ENCODE results near the gene ARID4B.
"Not testable (repeated sequence)": the region's sequence is repeated elsewhere in the genome, so short reads cannot be mapped to it uniquely, and the experiment has no call there.

ARID4B gene

DNA sequence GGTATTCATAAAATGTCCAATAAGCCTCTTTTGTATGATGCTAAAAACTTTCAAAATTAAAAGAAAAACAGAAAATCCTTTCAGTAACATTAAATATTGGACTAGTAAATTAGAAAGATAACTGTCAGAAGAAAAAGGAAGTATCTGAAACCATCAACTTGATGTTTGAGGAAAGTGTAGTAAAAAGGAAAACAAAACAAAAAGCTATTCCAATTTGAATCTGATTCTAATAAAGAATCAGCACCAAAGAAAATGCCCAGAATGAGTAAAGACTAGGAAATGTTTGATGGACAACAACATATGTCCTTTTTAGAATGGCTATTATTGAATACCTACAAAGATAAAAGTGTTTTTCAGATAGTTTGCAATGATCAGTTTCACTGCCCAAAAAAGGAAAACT, 87.0 kb downstream of the ARID4B start:
- Histone ChIP-seq H3K27ac (ENCODE audit: low read length) (no peak overlapping the region), H3K4me3 (ENCODE audit: low read length) (no peak overlapping the region), H3K9ac (ENCODE audit: low read depth, low read length) (no peak overlapping the region), H3K27me3 (ENCODE audit: insufficient read depth, low read length) (no peaks in the 10 kb centered on the region), H3K4me1 (ENCODE audit: insufficient read depth, low read length) (no peaks in the 10 kb centered on the region), H3K36me3 (ENCODE audit: insufficient read depth, low read depth, low read length) (peaks cover 58% of the 10 kb centered on the region), H3K9me3 (ENCODE audit: insufficient read depth, low read depth, low read length) (no peaks in the 10 kb centered on the region)

DNA sequence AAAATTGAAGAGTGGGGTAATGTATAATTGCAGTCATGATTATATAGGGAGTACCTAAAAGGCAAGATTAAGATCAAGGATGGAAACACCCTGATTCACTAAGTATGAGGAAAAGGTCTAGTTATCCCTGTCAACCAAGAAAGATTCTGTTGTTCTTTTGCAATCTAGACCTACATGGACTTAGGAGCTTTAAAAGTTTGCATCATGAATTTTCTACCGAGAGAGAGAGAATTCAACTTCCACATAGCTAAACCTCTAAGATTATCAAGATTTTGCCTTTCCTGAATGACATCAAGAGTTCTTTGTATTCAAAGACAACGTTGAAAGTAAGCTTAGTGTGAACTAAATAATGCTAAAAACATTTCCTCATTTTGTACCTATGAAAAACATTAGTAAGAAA, 88.1 kb downstream of the ARID4B start:
- H3K4me1 ChIP-seq (ENCODE audit: insufficient read depth, low read length) = no peaks in the 10 kb centered on the region
- no peaks in the 10 kb centered on the region for H3K27me3 ChIP-seq (ENCODE audit: insufficient read depth, low read length)
- H3K9me3 ChIP-seq (ENCODE audit: insufficient read depth, low read depth, low read length) = no peaks in the 10 kb centered on the region
- H3K9ac ChIP-seq (ENCODE audit: low read depth, low read length) = no peak overlapping the region
- H3K36me3 ChIP-seq (ENCODE audit: insufficient read depth, low read depth, low read length) = peaks cover 55% of the 10 kb centered on the region
- no peak overlapping the region for H3K27ac ChIP-seq (ENCODE audit: low read length)
- no peak overlapping the region for H3K4me3 ChIP-seq (ENCODE audit: low read length)

DNA sequence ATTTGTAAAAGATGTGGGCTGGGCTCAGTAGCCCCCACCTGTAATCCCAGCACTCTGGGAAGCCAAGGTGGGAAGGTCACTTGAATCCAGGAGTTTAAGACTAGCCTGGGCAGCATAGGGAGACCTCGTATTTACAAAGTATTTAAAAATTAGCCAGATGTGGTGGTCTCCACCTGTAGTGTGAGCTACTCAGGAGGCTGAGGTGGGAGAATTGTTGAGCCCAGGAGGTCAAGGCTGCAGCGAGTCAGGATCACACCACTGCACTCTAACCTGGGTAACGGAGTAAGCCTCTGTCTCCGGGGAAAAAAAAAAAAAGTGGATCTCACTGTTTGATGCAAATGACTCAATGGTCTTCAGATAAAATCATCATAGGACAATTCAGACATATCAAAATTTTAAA, 89.4 kb downstream of the ARID4B start:
- Histone ChIP-seq H3K9me3 (ENCODE audit: insufficient read depth, low read depth, low read length) (no peaks in the 10 kb centered on the region), H3K4me3 (ENCODE audit: low read length) (no peak overlapping the region), H3K27ac (ENCODE audit: low read length) (no peak overlapping the region), H3K36me3 (ENCODE audit: insufficient read depth, low read depth, low read length) (peaks cover 55% of the 10 kb centered on the region), H3K9ac (ENCODE audit: low read depth, low read length) (no peak overlapping the region), H3K27me3 (ENCODE audit: insufficient read depth, low read length) (no peaks in the 10 kb centered on the region), H3K4me1 (ENCODE audit: insufficient read depth, low read length) (no peaks in the 10 kb centered on the region)

GRCh38 chr1:235236128-235236527, 91.9 kb downstream of the ARID4B start:
- H3K9me3 ChIP-seq (ENCODE audit: insufficient read depth, low read depth, low read length) = no peaks in the 10 kb centered on the region

GRCh38 chr1:235229868-235230267, 98.1 kb downstream of the ARID4B start:
- H3K36me3 ChIP-seq (ENCODE audit: insufficient read depth, low read depth, low read length) = peaks cover 69% of the 10 kb centered on the region
- no peaks in the 10 kb centered on the region for H3K9me3 ChIP-seq (ENCODE audit: insufficient read depth, low read depth, low read length)
- no peaks in the 10 kb centered on the region for H3K4me1 ChIP-seq (ENCODE audit: insufficient read depth, low read length)
- H3K27me3 ChIP-seq (ENCODE audit: insufficient read depth, low read length) = no peaks in the 10 kb centered on the region
- H3K27ac ChIP-seq (ENCODE audit: low read length) = no peak overlapping the region
- H3K9ac ChIP-seq (ENCODE audit: low read depth, low read length) = no peak overlapping the region
- H3K4me3 ChIP-seq (ENCODE audit: low read length) = no peak overlapping the region

More at GRCh38 chr1:235236128-235236527, 91.9 kb downstream of the ARID4B start:
- peaks cover 63% of the 10 kb centered on the region for H3K36me3 ChIP-seq (ENCODE audit: insufficient read depth, low read depth, low read length)
- no peaks in the 10 kb centered on the region for H3K4me1 ChIP-seq (ENCODE audit: insufficient read depth, low read length)
- H3K4me3 ChIP-seq (ENCODE audit: low read length) = no peak overlapping the region
- H3K9ac ChIP-seq (ENCODE audit: low read depth, low read length) = no peak overlapping the region
- H3K27me3 ChIP-seq (ENCODE audit: insufficient read depth, low read length) = no peaks in the 10 kb centered on the region
- H3K27ac ChIP-seq (ENCODE audit: low read length) = no peak overlapping the region

DNA sequence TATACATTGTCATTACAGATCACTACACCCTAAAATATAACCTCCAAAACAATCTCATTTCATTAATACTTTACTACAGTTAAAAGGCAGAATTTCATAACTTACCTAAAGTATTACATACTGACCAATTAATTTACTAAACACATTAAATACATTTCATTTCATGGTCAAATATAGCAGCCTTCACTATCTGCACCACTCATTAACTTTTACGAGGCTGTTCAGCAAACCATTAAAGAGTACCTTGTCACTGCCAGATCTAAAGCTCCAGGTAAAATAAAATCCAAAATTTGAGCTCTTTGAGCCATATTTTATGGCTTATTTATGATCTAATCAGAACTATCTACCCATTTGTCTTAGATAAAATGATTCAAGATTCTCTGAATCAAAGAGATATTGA, 100.6 kb downstream of the ARID4B start:
- Histone ChIP-seq H3K4me3 (ENCODE audit: low read length) (no peak overlapping the region), H3K27me3 (ENCODE audit: insufficient read depth, low read length) (no peaks in the 10 kb centered on the region), H3K9ac (ENCODE audit: low read depth, low read length) (no peak overlapping the region), H3K27ac (ENCODE audit: low read length) (no peak overlapping the region), H3K36me3 (ENCODE audit: insufficient read depth, low read depth, low read length) (peaks cover 81% of the 10 kb centered on the region), H3K4me1 (ENCODE audit: insufficient read depth, low read length) (no peaks in the 10 kb centered on the region), H3K9me3 (ENCODE audit: insufficient read depth, low read depth, low read length) (no peaks in the 10 kb centered on the region)

DNA sequence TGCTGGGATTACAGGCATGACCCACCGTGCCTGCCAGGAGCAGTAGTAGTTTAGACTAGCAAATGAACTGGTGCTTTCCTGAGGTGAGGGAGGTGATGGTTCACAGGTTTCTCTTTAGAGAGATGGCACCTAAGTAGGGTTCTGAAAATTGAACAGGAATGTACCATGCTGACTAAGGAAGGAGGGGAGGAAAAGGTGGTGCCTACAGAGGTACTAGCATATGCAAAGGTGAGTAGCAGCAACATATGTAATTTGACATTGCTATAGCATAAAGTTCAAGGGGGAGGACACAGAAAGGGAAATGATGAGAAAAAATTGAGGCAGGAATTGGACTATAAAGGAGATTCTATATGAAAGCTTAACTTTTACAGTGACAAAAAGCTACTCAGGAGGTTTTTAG, 101.0 kb downstream of the ARID4B start:
- Histone ChIP-seq H3K27ac (ENCODE audit: low read length) (no peak overlapping the region), H3K4me1 (ENCODE audit: insufficient read depth, low read length) (no peaks in the 10 kb centered on the region), H3K27me3 (ENCODE audit: insufficient read depth, low read length) (no peaks in the 10 kb centered on the region), H3K36me3 (ENCODE audit: insufficient read depth, low read depth, low read length) (peaks cover 85% of the 10 kb centered on the region), H3K4me3 (ENCODE audit: low read length) (no peak overlapping the region), H3K9me3 (ENCODE audit: insufficient read depth, low read depth, low read length) (no peaks in the 10 kb centered on the region), H3K9ac (ENCODE audit: low read depth, low read length) (no peak overlapping the region)

GRCh38 chr1:235225299-235225698, 102.7 kb downstream of the ARID4B start:
- no peak overlapping the region for H3K4me3 ChIP-seq (ENCODE audit: low read length)
- no peak overlapping the region for H3K9ac ChIP-seq (ENCODE audit: low read depth, low read length)
- no peak overlapping the region for H3K27ac ChIP-seq (ENCODE audit: low read length)
- no peaks in the 10 kb centered on the region for H3K9me3 ChIP-seq (ENCODE audit: insufficient read depth, low read depth, low read length)
- H3K4me1 ChIP-seq (ENCODE audit: insufficient read depth, low read length) = no peaks in the 10 kb centered on the region
- peaks cover 89% of the 10 kb centered on the region for H3K36me3 ChIP-seq (ENCODE audit: insufficient read depth, low read depth, low read length)
- H3K27me3 ChIP-seq (ENCODE audit: insufficient read depth, low read length) = no peaks in the 10 kb centered on the region

- no peak overlapping the region for H3K27ac ChIP-seq (ENCODE audit: low read length)
Observed at GRCh38 chr1:235221653-235222375, 106.2 kb downstream of the ARID4B start.

DNA sequence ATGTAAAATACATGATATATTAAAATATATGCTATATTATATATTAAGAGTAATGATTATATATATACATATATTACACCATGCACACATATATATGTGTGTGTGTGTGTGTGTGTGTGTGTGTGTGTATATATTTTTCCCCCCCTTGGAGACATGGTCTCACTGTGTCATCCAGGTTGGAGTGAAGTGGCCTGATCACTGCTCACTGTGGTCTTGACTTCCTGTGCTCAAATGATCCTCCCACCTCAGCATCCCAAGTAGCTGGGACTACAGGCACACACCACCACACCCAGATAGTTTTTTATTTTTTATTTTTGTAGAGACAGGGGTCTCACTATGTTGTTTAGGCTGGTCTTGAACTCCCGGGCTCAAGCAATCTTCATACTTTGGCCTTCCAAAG, 112.5 kb downstream of the ARID4B start:
- Histone ChIP-seq H3K9ac (ENCODE audit: low read depth, low read length) (no peak overlapping the region), H3K4me1 (ENCODE audit: insufficient read depth, low read length) (no peaks in the 10 kb centered on the region), H3K36me3 (ENCODE audit: insufficient read depth, low read depth, low read length) (peaks cover 70% of the 10 kb centered on the region), H3K4me3 (ENCODE audit: low read length) (no peak overlapping the region), H3K9me3 (ENCODE audit: insufficient read depth, low read depth, low read length) (no peaks in the 10 kb centered on the region), H3K27ac (ENCODE audit: low read length) (no peak overlapping the region), H3K27me3 (ENCODE audit: insufficient read depth, low read length) (no peaks in the 10 kb centered on the region)

More at GRCh38 chr1:235221653-235222375, 106.2 kb downstream of the ARID4B start:
- H3K36me3 ChIP-seq (ENCODE audit: insufficient read depth, low read depth, low read length) = peaks cover 85% of the 10 kb centered on the region
- H3K27me3 ChIP-seq (ENCODE audit: insufficient read depth, low read length) = no peaks in the 10 kb centered on the region
- H3K9ac ChIP-seq (ENCODE audit: low read depth, low read length) = no peak overlapping the region
- no peaks in the 10 kb centered on the region for H3K9me3 ChIP-seq (ENCODE audit: insufficient read depth, low read depth, low read length)
- H3K4me1 ChIP-seq (ENCODE audit: insufficient read depth, low read length) = no peaks in the 10 kb centered on the region
- no peak overlapping the region for H3K4me3 ChIP-seq (ENCODE audit: low read length)

GRCh38 chr1:235214962-235215361, 113.0 kb downstream of the ARID4B start:
- H3K4me3 ChIP-seq (ENCODE audit: low read length); H3K9me3 ChIP-seq (ENCODE audit: insufficient read depth, low read depth, low read length); H3K27me3 ChIP-seq (ENCODE audit: insufficient read depth, low read length); H3K4me1 ChIP-seq (ENCODE audit: insufficient read depth, low read length); H3K9ac ChIP-seq (ENCODE audit: low read depth, low read length); H3K27ac ChIP-seq (ENCODE audit: low read length): not testable (repeated sequence)
- peaks cover 70% of the 10 kb centered on the region for H3K36me3 ChIP-seq (ENCODE audit: insufficient read depth, low read depth, low read length)

DNA sequence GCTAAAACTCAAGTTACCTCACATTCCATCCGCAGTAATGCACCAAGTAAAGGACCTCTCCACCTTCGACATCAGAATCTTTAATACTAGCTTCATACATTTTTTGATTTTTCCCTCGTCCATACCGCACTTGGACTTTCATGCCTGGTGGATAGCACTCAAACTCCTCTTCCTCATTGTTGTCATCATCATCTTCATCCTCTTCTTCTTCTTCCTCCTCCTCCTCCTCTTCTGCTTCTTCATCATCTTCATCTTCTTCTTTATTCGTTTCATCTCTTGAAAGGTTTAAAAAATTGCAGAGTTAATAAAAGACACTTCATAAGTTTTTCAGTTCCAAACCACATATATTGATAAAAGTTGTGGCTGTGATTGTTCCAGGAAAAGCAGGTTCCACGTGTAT, 114.2 kb downstream of the ARID4B start:
- Histone ChIP-seq H3K27me3 (ENCODE audit: insufficient read depth, low read length) (no peaks in the 10 kb centered on the region), H3K4me1 (ENCODE audit: insufficient read depth, low read length) (no peaks in the 10 kb centered on the region), H3K27ac (ENCODE audit: low read length) (no peak overlapping the region), H3K36me3 (ENCODE audit: insufficient read depth, low read depth, low read length) (peaks cover 62% of the 10 kb centered on the region), H3K9ac (ENCODE audit: low read depth, low read length) (no peak overlapping the region), H3K4me3 (ENCODE audit: low read length) (no peak overlapping the region), H3K9me3 (ENCODE audit: insufficient read depth, low read depth, low read length) (no peaks in the 10 kb centered on the region)
